Trophoblast cell (in vitro differentiated cells and primary cell): ENCODE data around the gene RELCH.

Experiments used
- DNase-seq, 2 donors: peaks; one replicate each; pipeline ENCODE4 v3.0.0-alpha.2; 2016
- H2AFZ ChIP-seq: 2 replicates; pipeline ENCODE4 v1.6.1; 2013; ENCODE audit warnings: low read length, moderate library complexity, mild to moderate bottlenecking; ENCODE audit not compliant: insufficient read depth, poor library complexity
- H2AK5ac ChIP-seq: 2 replicates; pipeline ENCODE4 v1.6.1; 2013; ENCODE audit warnings: mild to moderate bottlenecking, low read length
- H2BK120ac ChIP-seq: 2 replicates; pipeline ENCODE4 v1.6.1; 2013; ENCODE audit warnings: low read length, mild to moderate bottlenecking, moderate library complexity; ENCODE audit not compliant: insufficient read depth, poor library complexity
- H2BK12ac ChIP-seq: 2 replicates; pipeline ENCODE4 v1.6.1; 2013; ENCODE audit warnings: mild to moderate bottlenecking, low read length, moderate library complexity
- H2BK5ac ChIP-seq: 2 replicates; pipeline ENCODE4 v1.6.1; 2013; ENCODE audit warnings: low read length, low read depth, moderate library complexity, mild to moderate bottlenecking; ENCODE audit not compliant: poor library complexity
- H3K14ac ChIP-seq: 2 replicates; pipeline ENCODE4 v1.6.1; 2013; ENCODE audit warnings: mild to moderate bottlenecking, low read length
- H3K18ac ChIP-seq: 2 replicates; pipeline ENCODE4 v1.6.1; 2013; ENCODE audit warnings: mild to moderate bottlenecking, low read length
- H3K23ac ChIP-seq: 2 replicates; pipeline ENCODE4 v1.6.1; 2013; ENCODE audit warnings: low read length
- H3K27ac ChIP-seq: 2 replicates; pipeline ENCODE4 v1.5.1; 2013; ENCODE audit warnings: low read depth, mild to moderate bottlenecking, inconsistent platforms, low read length, moderate library complexity
- H3K27me3 ChIP-seq: 2 replicates; pipeline ENCODE4 v1.6.1; 2013; ENCODE audit warnings: inconsistent platforms, mild to moderate bottlenecking, low read length, moderate library complexity; ENCODE audit not compliant: insufficient read depth
- H3K36me3 ChIP-seq, 2 experiments: 1 replicate in 1 of 2; 2 replicates in 1 of 2; pipeline ENCODE4 v1.6.1; 2013; ENCODE audit warnings: low read length in 2 of 2, mild to moderate bottlenecking in 2 of 2, moderate library complexity in 1 of 2; ENCODE audit not compliant: insufficient read depth in 2 of 2, control insufficient read depth in 1 of 2
- H3K4ac ChIP-seq: 2 replicates; pipeline ENCODE4 v1.6.1; 2013; ENCODE audit warnings: low read depth, mild to moderate bottlenecking, low read length, moderate library complexity
- H3K4me1 ChIP-seq, 2 experiments: 1 replicate in 1 of 2; 2 replicates in 1 of 2; pipeline ENCODE4 v1.6.1; 2013; ENCODE audit warnings: low read length in 2 of 2, mild to moderate bottlenecking in 2 of 2, moderate library complexity in 1 of 2; ENCODE audit not compliant: insufficient read depth in 2 of 2, control insufficient read depth in 1 of 2
- H3K4me2 ChIP-seq: 2 replicates; pipeline ENCODE4 v1.6.1; 2013; ENCODE audit warnings: inconsistent platforms, mild to moderate bottlenecking, low read length, moderate library complexity
- H3K4me3 ChIP-seq: 2 replicates; pipeline ENCODE4 v1.5.1; 2013; ENCODE audit warnings: mild to moderate bottlenecking, low read depth, low read length, inconsistent platforms
- H3K79me1 ChIP-seq: one replicate; pipeline ENCODE4 v1.6.1; 2013; ENCODE audit warnings: low read length
- H3K79me2 ChIP-seq: 2 replicates; pipeline ENCODE4 v1.6.1; 2013; ENCODE audit warnings: low read length, mild to moderate bottlenecking; ENCODE audit not compliant: control insufficient read depth, insufficient read depth, poor library complexity
- H3K9ac ChIP-seq: 2 replicates; pipeline ENCODE4 v1.6.1; 2013; ENCODE audit warnings: mild to moderate bottlenecking, low read length
- H3K9me3 ChIP-seq: 2 replicates; pipeline ENCODE4 v1.6.1; 2013; ENCODE audit warnings: low read depth, mild to moderate bottlenecking, control low read depth, inconsistent platforms, low read length; ENCODE audit not compliant: insufficient read depth
- H4K12ac ChIP-seq: 2 replicates; pipeline ENCODE4 v1.6.1; 2013; ENCODE audit warnings: low read depth, mild to moderate bottlenecking, low read length, moderate library complexity
- H4K8ac ChIP-seq: 2 replicates; pipeline ENCODE4 v1.6.1; 2013; ENCODE audit warnings: low read depth, mild to moderate bottlenecking, low read length, moderate library complexity
- H4K91ac ChIP-seq: one replicate; pipeline ENCODE4 v1.6.1; 2013; ENCODE audit warnings: low read depth, mild to moderate bottlenecking, low read length, moderate library complexity
- WGBS: extraction: QIAGEN DNeasy Blood & Tissue Kit; methylation state at CpG from one replicate; pipeline ENCODE4 v1.1.7; 2013; ENCODE audit warnings: missing lambda C conversion rate; ENCODE audit not compliant: insufficient read length, insufficient coverage; ENCODE audit errors: extremely low coverage; 5-methylcytosine and 5-hydroxymethylcytosine counted together

The RELCH gene

GRCh38 chr18:62214790-62215189 lies 27.7 kb downstream of the RELCH start:
- no peak overlapping the region for H4K91ac ChIP-seq
- H2BK120ac ChIP-seq, result no peak overlapping the region
- no peak overlapping the region for H3K27ac ChIP-seq
- no peaks in the 10 kb centered on the region for H3K79me2 ChIP-seq
- no peak overlapping the region for H3K4me3 ChIP-seq
- H2BK12ac ChIP-seq, result no peak overlapping the region
- no peak overlapping the region for H3K18ac ChIP-seq
- no peak overlapping the region for H2BK5ac ChIP-seq
- no peak for DNase-seq
- H3K9me3 ChIP-seq, result no peaks in the 10 kb centered on the region
- H3K23ac ChIP-seq, result no peak overlapping the region
- H3K4me2 ChIP-seq, result no peak overlapping the region
- no peaks in the 10 kb centered on the region for H3K79me1 ChIP-seq
- H3K36me3 ChIP-seq, result peaks cover 0 to 10% of the 10 kb centered on the region in 2 experiments
- no peak overlapping the region for H2AK5ac ChIP-seq
- H3K4ac ChIP-seq, result no peak overlapping the region
- WGBS, result no CpG with 5 or more reads among the region's 1 CpG
- no peak overlapping the region for H2AFZ ChIP-seq
- H4K12ac ChIP-seq, result no peak overlapping the region
- H3K9ac ChIP-seq, result no peak overlapping the region
- no peaks in the 10 kb centered on the region for H3K4me1 ChIP-seq
- H3K14ac ChIP-seq, result no peak overlapping the region
- H4K8ac ChIP-seq, result no peak overlapping the region
- no peaks in the 10 kb centered on the region for H3K27me3 ChIP-seq

- no peak overlapping the region for H2AK5ac ChIP-seq
- H3K9ac ChIP-seq, result no peak overlapping the region
- DNase-seq, result no peak
- no peak overlapping the region for H3K4me3 ChIP-seq
- H3K79me1 ChIP-seq, result no peaks in the 10 kb centered on the region
- no peak overlapping the region for H3K27ac ChIP-seq
- no peak overlapping the region for H4K12ac ChIP-seq
- H2BK12ac ChIP-seq, result no peak overlapping the region
- H3K18ac ChIP-seq, result no peak overlapping the region
- no peak overlapping the region for H3K14ac ChIP-seq
- H3K27me3 ChIP-seq, result no peaks in the 10 kb centered on the region
- H3K4me2 ChIP-seq, result no peak overlapping the region
- no CpG with 5 or more reads among the region's 2 CpGs for WGBS
- no peaks in the 10 kb centered on the region for H3K79me2 ChIP-seq
- no peak overlapping the region for H2BK120ac ChIP-seq
- no peak overlapping the region for H3K4ac ChIP-seq
- H2BK5ac ChIP-seq, result no peak overlapping the region
- H3K23ac ChIP-seq, result no peak overlapping the region
- no peaks in the 10 kb centered on the region for H3K9me3 ChIP-seq
- H2AFZ ChIP-seq, result no peak overlapping the region
- no peaks in the 10 kb centered on the region for H3K4me1 ChIP-seq
- H4K91ac ChIP-seq, result no peak overlapping the region
- no peak overlapping the region for H4K8ac ChIP-seq
- peaks cover 4 to 5% of the 10 kb centered on the region in 2 experiments for H3K36me3 ChIP-seq
Measured at GRCh38 chr18:62224229-62224628, 37.2 kb downstream of the RELCH start.

GRCh38 chr18:62226047-62226446 lies 39.0 kb downstream of the RELCH start:
- Histone ChIP-seq H3K36me3 (peaks cover 4 to 5% of the 10 kb centered on the region in 2 experiments), H4K8ac (no peak overlapping the region), H3K79me2 (no peaks in the 10 kb centered on the region), H3K18ac (no peak overlapping the region), H3K4me1 (no peaks in the 10 kb centered on the region), H3K23ac (no peak overlapping the region), H2BK12ac (no peak overlapping the region), H4K91ac (no peak overlapping the region), H4K12ac (no peak overlapping the region), H3K4ac (no peak overlapping the region), H3K4me3 (no peak overlapping the region), H3K27ac (no peak overlapping the region), H2AFZ (no peak overlapping the region), H2BK120ac (no peak overlapping the region), H3K14ac (no peak overlapping the region), H3K9ac (no peak overlapping the region), H2AK5ac (no peak overlapping the region), H2BK5ac (no peak overlapping the region), H3K4me2 (no peak overlapping the region), H3K27me3 (no peaks in the 10 kb centered on the region), H3K79me1 (no peaks in the 10 kb centered on the region), H3K9me3 (no peaks in the 10 kb centered on the region)
- no peak for DNase-seq
- WGBS, result no CpG with 5 or more reads among the region's 3 CpGs

- DNase-seq, result no peak
- no peak overlapping the region for H4K91ac ChIP-seq
- no peak overlapping the region for H3K4me2 ChIP-seq
- WGBS, result no CpG with 5 or more reads among the region's 1 CpG
- no peak overlapping the region for H2AFZ ChIP-seq
- no peaks in the 10 kb centered on the region for H3K27me3 ChIP-seq
- no peak overlapping the region for H4K12ac ChIP-seq
- H3K4me1 ChIP-seq, result no peaks in the 10 kb centered on the region
- no peak overlapping the region for H3K14ac ChIP-seq
- no peak overlapping the region for H3K4ac ChIP-seq
- no peak overlapping the region for H4K8ac ChIP-seq
- no peak overlapping the region for H3K18ac ChIP-seq
- no peak overlapping the region for H3K23ac ChIP-seq
- H3K9ac ChIP-seq, result no peak overlapping the region
- H2AK5ac ChIP-seq, result no peak overlapping the region
- H2BK5ac ChIP-seq, result no peak overlapping the region
- no peaks in the 10 kb centered on the region for H3K9me3 ChIP-seq
- no peak overlapping the region for H2BK120ac ChIP-seq
- no peak overlapping the region for H3K4me3 ChIP-seq
- peaks cover 0 to 2% of the 10 kb centered on the region in 2 experiments for H3K36me3 ChIP-seq
- no peaks in the 10 kb centered on the region for H3K79me1 ChIP-seq
- H2BK12ac ChIP-seq, result no peak overlapping the region
- H3K79me2 ChIP-seq, result no peaks in the 10 kb centered on the region
- no peak overlapping the region for H3K27ac ChIP-seq
Measured at GRCh38 chr18:62236252-62236651, 49.2 kb downstream of the RELCH start.
